HL-60 (cell line): ENCODE data around the gene EMP1.
"Not testable (repeated sequence)": the region's sequence is repeated elsewhere in the genome, so short reads cannot be mapped to it uniquely, and the experiment has no call there.

Source experiments
- CTCF ChIP-seq: IDR thresholded peaks from one replicate; pipeline ENCODE4 v1.5.1; 2011; ENCODE audit warnings: low read length, control low read depth, inconsistent platforms; ENCODE audit not compliant: insufficient read depth
- GABPA ChIP-seq: IDR thresholded peaks from 2 replicates; pipeline ENCODE4 v1.6.1; 2012; ENCODE audit warnings: low read depth
- POLR2AphosphoS5 ChIP-seq: IDR thresholded peaks from 2 replicates; pipeline ENCODE4 v1.6.1; 2012; ENCODE audit warnings: low read depth
- REST ChIP-seq: IDR thresholded peaks from 2 replicates; pipeline ENCODE4 v1.6.1; 2012; ENCODE audit warnings: low read depth; ENCODE audit not compliant: insufficient replicate concordance
- SPI1 ChIP-seq: IDR thresholded peaks from 2 replicates; pipeline ENCODE4 v1.6.1; 2012; ENCODE audit warnings: low read depth, mild to moderate bottlenecking, borderline replicate concordance

- TF ChIP-seq CTCF, POLR2AphosphoS5, REST, GABPA: not testable (repeated sequence)
- peak; percentile 89 for TF ChIP-seq SPI1
These were observed 71.3 kb downstream of the EMP1 start for GRCh38 chr12:13267826-13268225.
